Activated naive CD8-positive, alpha-beta T cell treated with anti-CD3 and anti-CD28 coated beads, Interleukin-2, amount 50 U/mL, for 24 hours (primary cell): ENCODE results near the gene REC8.

Source experiments
- ATAC-seq: fragments of 150-1000 bp; cut with Tn5 transposase; one replicate; pipeline ENCODE4 v1.10.0; 2021
- DNase-seq: peaks from one replicate; pipeline ENCODE4 v3.0.0; 2021
- H3K27ac Mint-ChIP-seq: one replicate; pipeline ENCODE4 v1.8.0; 2021; ENCODE audit warnings: mild to moderate bottlenecking, mixed read lengths
- H3K27me3 Mint-ChIP-seq: one replicate; pipeline ENCODE4 v1.8.0; 2021; ENCODE audit warnings: mixed read lengths
- H3K36me3 Mint-ChIP-seq: one replicate; pipeline ENCODE4 v1.8.0; 2021; ENCODE audit warnings: low read depth, mixed read lengths
- H3K4me1 Mint-ChIP-seq: one replicate; pipeline ENCODE4 v1.8.0; 2021; ENCODE audit warnings: mixed read lengths
- H3K4me3 Mint-ChIP-seq: one replicate; pipeline ENCODE4 v1.8.0; 2021; ENCODE audit warnings: mild to moderate bottlenecking, moderate library complexity, mixed read lengths
- H3K9me3 Mint-ChIP-seq: one replicate; pipeline ENCODE4 v1.8.0; 2021; ENCODE audit warnings: mixed read lengths

REC8 gene

GRCh38 chr14:24133735-24134134, 38.1 kb upstream of the REC8 start:
- DNase-seq: no peak
- Mint-ChIP-seq H3K9me3 (no peaks in the 10 kb centered on the region), H3K27ac (no peak overlapping the region), H3K36me3 (peaks cover 19% of the 10 kb centered on the region), H3K27me3 (no peaks in the 10 kb centered on the region), H3K4me3 (no peak overlapping the region), H3K4me1 (peaks cover 44% of the 10 kb centered on the region)
- ATAC-seq: no peak

- no peak for ATAC-seq
- Mint-ChIP-seq H3K36me3 (peaks cover 34% of the 10 kb centered on the region), H3K27ac (peak overlapping the region; percentile 89), H3K9me3 (no peaks in the 10 kb centered on the region), H3K4me1 (peaks cover 58% of the 10 kb centered on the region), H3K4me3 (peak overlapping the region; percentile 98), H3K27me3 (no peaks in the 10 kb centered on the region)
- no peak for DNase-seq
These were observed 36.4 kb upstream of the REC8 start for GRCh38 chr14:24135584-24135833.

- H3K36me3 Mint-ChIP-seq: peaks cover 39% of the 10 kb centered on the region
- peak; percentile 96 for DNase-seq
- H3K4me3 Mint-ChIP-seq: peak within 1 kb of the TSS; percentile 98
- no peaks in the 10 kb centered on the region for H3K27me3 Mint-ChIP-seq
- H3K27ac Mint-ChIP-seq: peak within 1 kb of the TSS; percentile 90
- H3K9me3 Mint-ChIP-seq: no peaks in the 10 kb centered on the region
- peaks cover 62% of the 10 kb centered on the region for H3K4me1 Mint-ChIP-seq
- peak; percentile 87 for ATAC-seq
These were observed 35.8 kb upstream of the REC8 start, which contains the start of gene PSME1 for GRCh38 chr14:24135834-24136683. TSS of gene PSME1 (plus strand) at chr14:24136194. CDS start at chr14:24136263, 69 bp downstream.

- Mint-ChIP-seq H3K4me3 (peak overlapping the region; percentile 98), H3K36me3 (peaks cover 42% of the 10 kb centered on the region), H3K9me3 (no peaks in the 10 kb centered on the region), H3K27ac (peak overlapping the region; percentile 90), H3K4me1 (peaks cover 64% of the 10 kb centered on the region), H3K27me3 (peaks cover 2% of the 10 kb centered on the region)
- ATAC-seq: no peak
- DNase-seq: no peak
These were observed 35.0 kb upstream of the REC8 start for GRCh38 chr14:24136684-24137528.

GRCh38 chr14:24137529-24138395, 34.1 kb upstream of the REC8 start:
- Mint-ChIP-seq H3K36me3 (peaks cover 46% of the 10 kb centered on the region), H3K27me3 (peaks cover 2% of the 10 kb centered on the region), H3K4me3 (peak overlapping the region; percentile 98), H3K27ac (peak overlapping the region; percentile 90), H3K9me3 (no peaks in the 10 kb centered on the region), H3K4me1 (peaks cover 62% of the 10 kb centered on the region)
- ATAC-seq (no peak), DNase-seq (no peak)

- no peak for ATAC-seq
- no peak for DNase-seq
- peaks cover 51% of the 10 kb centered on the region for H3K36me3 Mint-ChIP-seq
- peak overlapping the region; percentile 77 for H3K27ac Mint-ChIP-seq
- peaks cover 66% of the 10 kb centered on the region for H3K4me1 Mint-ChIP-seq
- H3K27me3 Mint-ChIP-seq: peaks cover 2% of the 10 kb centered on the region
- H3K9me3 Mint-ChIP-seq: no peaks in the 10 kb centered on the region
- H3K4me3 Mint-ChIP-seq: peak overlapping the region; percentile 98
These were observed 33.2 kb upstream of the REC8 start for GRCh38 chr14:24138396-24139271.

- DNase-seq: no peak
- Mint-ChIP-seq H3K9me3 (no peaks in the 10 kb centered on the region), H3K4me3 (peak overlapping the region; percentile 98), H3K27me3 (peaks cover 2% of the 10 kb centered on the region), H3K27ac (peak overlapping the region; percentile 38), H3K36me3 (peaks cover 59% of the 10 kb centered on the region), H3K4me1 (peaks cover 73% of the 10 kb centered on the region)
- ATAC-seq: no peak
These were observed 32.5 kb upstream of the REC8 start for GRCh38 chr14:24139272-24139934.

- H3K9me3 Mint-ChIP-seq: no peaks in the 10 kb centered on the region
- H3K4me3 Mint-ChIP-seq: peak within 1 kb of the TSS; percentile 98
- peaks cover 83% of the 10 kb centered on the region for H3K4me1 Mint-ChIP-seq
- peak within 1 kb of the TSS; percentile 93 for H3K27ac Mint-ChIP-seq
- ATAC-seq: peak; percentile 86
- peaks cover 76% of the 10 kb centered on the region for H3K36me3 Mint-ChIP-seq
- H3K27me3 Mint-ChIP-seq: peaks cover 2% of the 10 kb centered on the region
- DNase-seq: peak; percentile 99
These were observed 30.6 kb upstream of the REC8 start, which contains the start of gene EMC9 for GRCh38 chr14:24141097-24141880. TSS of gene EMC9 (minus strand) at chr14:24141591. CDS start at chr14:24141304, 287 bp downstream.

- H3K27ac Mint-ChIP-seq: peak overlapping the region; percentile 99
- peaks cover 62% of the 10 kb centered on the region for H3K36me3 Mint-ChIP-seq
- H3K4me1 Mint-ChIP-seq: peaks cover 69% of the 10 kb centered on the region
- H3K4me3 Mint-ChIP-seq: peak overlapping the region; percentile 10
- no peak for DNase-seq
- H3K27me3 Mint-ChIP-seq: peaks cover 2% of the 10 kb centered on the region
- H3K9me3 Mint-ChIP-seq: no peaks in the 10 kb centered on the region
- ATAC-seq: no peak
These were observed 28.4 kb upstream of the REC8 start for GRCh38 chr14:24143511-24143910.

- Mint-ChIP-seq H3K4me3 (peak overlapping the region; percentile 95), H3K27ac (peak overlapping the region; percentile 99), H3K9me3 (no peaks in the 10 kb centered on the region), H3K27me3 (peaks cover 2% of the 10 kb centered on the region), H3K4me1 (peaks cover 69% of the 10 kb centered on the region), H3K36me3 (peaks cover 60% of the 10 kb centered on the region)
- DNase-seq (no peak), ATAC-seq (no peak)
These were observed 27.4 kb upstream of the REC8 start for GRCh38 chr14:24144451-24144850.

- ATAC-seq: no peak
- Mint-ChIP-seq H3K4me3 (peak overlapping the region; percentile 95), H3K4me1 (peaks cover 68% of the 10 kb centered on the region), H3K9me3 (no peaks in the 10 kb centered on the region), H3K27ac (peak overlapping the region; percentile 99), H3K36me3 (peaks cover 59% of the 10 kb centered on the region), H3K27me3 (peaks cover 2% of the 10 kb centered on the region)
- DNase-seq: no peak
These were observed 26.7 kb upstream of the REC8 start for GRCh38 chr14:24145219-24145618.

GRCh38 chr14:24145690-24146452, 26.0 kb upstream of the REC8 start:
- Mint-ChIP-seq H3K9me3 (no peaks in the 10 kb centered on the region), H3K4me1 (peaks cover 68% of the 10 kb centered on the region), H3K27ac (peak overlapping the region; percentile 99), H3K4me3 (peak overlapping the region; percentile 95), H3K36me3 (peaks cover 60% of the 10 kb centered on the region), H3K27me3 (peaks cover 2% of the 10 kb centered on the region)
- no peak for ATAC-seq
- DNase-seq: no peak
